GM04504 (cell line): ENCODE data around the gene INPP5A.
"Not testable (repeated sequence)": the region's sequence is repeated elsewhere in the genome, so short reads cannot be mapped to it uniquely, and the experiment has no call there.

Experiments
- DNase-seq: peaks from one replicate; pipeline ENCODE4 v3.0.0-alpha.2; 2012; ENCODE audit warnings: low read depth

INPP5A gene

GRCh38 chr10:132564249-132564605 lies 26.6 kb downstream of the INPP5A start:
- DNase-seq = no peak

DNA sequence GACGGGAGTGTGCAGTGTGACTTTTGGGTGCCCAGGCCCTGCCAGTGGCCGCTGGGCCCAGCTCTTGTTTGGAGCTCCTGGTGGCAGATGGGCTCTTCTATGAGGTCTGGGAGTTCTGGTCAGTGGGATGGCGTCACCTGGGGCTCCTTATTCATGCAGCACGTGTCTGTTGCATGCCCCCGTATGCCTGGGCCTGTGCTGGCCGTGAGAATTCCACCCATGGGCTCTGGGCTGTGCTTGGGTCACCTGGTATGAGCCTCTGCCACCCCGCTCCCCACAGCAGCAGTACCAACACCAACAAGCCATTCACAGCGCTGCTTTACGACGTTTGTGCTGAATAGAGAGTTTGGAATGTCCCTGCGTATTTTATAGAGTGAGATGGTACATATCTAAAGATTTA lies 27.1 kb downstream of the INPP5A start:
- no peak for DNase-seq

- no peak for DNase-seq
These were observed 28.1 kb downstream of the INPP5A start for GRCh38 chr10:132565516-132566209.

- DNase-seq = no peak
These were observed 29.3 kb downstream of the INPP5A start for GRCh38 chr10:132566892-132567291.

DNA sequence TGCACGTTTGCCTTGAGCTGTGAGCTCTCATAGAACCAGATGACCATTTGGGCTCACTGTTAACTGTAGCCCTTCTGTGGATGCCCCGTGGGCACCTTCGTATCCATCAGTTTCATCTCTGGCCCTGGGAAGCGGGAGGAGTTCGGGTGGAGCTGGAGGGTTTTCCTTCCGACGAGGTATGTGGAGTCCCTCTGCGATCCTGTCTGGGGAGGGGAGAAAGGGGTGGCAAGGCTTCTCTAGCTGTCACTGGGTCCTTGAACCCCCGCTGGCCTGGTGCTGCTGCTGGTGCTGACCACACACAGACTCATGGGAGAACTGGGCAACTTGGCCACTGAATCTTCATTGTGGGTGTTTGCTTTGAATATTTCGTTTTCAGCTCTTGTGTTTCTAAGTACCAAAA lies 32.7 kb downstream of the INPP5A start:
- DNase-seq = no peak

- no peak for DNase-seq
These were observed 33.4 kb downstream of the INPP5A start for GRCh38 chr10:132570771-132571649.

DNA sequence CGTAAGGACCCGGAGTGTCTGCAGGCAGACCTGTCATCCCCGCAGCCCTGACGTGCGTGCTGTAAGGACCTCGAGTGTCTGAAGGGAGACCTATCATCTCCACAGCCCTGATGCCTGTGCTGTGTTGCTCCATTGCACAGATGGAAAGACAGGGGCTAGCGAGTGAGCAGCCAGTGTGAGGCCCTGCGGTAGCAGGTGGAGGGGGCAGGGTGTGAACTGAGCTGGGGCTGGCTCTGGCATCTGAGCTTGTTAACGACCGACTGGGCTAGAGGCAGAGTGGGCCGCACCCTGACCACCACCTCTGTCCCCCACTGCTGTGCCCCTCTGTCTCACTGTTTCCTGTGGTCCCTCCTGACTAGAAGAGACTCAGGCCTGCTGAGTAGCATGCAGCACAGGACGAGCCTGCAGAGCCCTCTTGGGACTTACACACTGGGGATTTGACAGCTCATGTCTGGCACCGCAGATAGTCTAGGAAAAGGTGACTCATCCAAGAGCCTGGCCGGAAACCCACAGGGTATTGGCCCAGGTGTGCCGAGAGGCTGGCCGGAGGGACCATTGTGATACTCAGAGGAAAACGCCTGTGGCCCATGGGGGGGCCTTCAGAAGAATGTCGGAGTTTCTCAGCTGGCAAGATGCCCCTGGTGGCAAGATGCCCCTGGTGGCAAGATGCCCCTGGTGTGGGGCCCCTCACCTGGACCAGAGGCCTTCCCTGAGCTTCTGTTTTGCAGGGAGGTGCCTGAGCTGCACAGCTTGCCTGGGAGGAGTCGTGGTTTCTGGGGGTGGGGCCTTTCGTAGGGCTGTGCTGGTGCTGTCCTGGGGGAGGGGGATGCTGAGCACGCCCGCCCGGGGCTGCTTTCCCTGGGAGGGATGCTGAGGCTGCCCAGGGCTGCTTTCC lies 34.3 kb downstream of the INPP5A start:
- peak; percentile 68 for DNase-seq

DNA sequence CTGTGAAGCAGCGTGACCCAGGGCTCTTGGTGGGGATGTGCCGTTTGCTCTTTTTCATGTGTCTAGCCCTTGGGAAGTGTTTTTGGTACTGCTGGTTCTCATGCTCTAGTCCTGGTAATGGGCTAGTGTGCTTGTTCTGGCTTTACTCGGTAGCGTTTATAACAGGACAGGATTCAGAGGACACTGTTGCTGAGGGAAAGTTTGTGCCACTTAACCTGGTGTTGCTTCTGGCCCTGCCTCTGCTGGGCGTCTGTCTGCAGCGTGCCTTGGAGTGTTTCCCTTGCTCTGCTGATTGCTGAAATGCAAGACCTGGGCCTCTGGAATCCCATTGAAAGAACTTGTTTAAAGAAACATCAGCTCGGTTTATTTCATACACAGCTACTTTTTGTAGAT lies 35.0 kb downstream of the INPP5A start:
- no peak for DNase-seq

DNA sequence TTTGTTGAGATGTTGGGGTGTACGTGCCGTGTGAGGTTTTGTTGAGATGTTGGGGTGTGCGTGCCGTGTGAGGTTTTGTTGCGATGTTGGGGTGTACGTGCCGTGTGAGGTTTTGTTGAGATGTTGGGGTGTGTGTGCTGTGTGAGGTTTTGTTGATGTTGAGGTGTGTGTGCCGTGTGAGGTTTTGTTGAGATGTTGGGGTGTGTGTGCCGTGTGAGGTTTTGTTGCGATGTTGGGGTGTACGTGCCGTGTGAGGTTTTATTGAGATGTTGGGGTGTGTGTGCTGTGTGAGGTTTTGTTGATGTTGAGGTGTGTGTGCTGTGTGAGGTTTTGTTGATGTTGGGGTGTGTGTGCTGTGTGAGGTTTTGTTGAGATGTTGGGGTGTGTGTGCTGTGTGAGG lies 35.4 kb downstream of the INPP5A start:
- DNase-seq = not testable (repeated sequence)

GRCh38 chr10:132574288-132574687 lies 36.7 kb downstream of the INPP5A start:
- no peak for DNase-seq

DNA sequence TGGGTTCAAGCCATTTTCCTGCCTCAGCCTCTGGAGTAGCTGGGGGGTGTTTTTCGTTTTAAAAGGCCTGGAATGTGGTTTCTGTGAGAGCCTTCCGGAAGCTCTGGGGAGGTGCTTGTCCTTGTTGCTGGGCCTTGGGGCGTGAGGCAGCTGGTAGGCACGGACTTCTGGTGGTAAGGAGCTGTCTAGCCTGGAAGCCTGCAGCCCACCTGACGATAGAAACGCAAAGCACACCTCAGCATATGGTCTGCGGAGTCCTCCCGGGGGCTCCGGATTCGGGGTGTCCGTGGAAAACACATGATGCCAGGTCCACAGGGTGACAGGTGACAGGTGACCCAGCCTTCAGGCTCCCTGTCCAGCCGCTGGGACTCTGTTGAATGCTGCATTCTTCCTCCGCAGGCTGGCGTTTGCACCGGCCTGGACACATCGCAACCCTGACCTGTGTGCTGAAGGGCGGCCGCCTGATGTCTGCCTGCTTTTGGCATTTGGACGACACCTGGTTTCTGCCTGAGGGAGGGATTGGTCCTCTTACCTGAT lies 37.3 kb downstream of the INPP5A start:
- DNase-seq = no peak

DNA sequence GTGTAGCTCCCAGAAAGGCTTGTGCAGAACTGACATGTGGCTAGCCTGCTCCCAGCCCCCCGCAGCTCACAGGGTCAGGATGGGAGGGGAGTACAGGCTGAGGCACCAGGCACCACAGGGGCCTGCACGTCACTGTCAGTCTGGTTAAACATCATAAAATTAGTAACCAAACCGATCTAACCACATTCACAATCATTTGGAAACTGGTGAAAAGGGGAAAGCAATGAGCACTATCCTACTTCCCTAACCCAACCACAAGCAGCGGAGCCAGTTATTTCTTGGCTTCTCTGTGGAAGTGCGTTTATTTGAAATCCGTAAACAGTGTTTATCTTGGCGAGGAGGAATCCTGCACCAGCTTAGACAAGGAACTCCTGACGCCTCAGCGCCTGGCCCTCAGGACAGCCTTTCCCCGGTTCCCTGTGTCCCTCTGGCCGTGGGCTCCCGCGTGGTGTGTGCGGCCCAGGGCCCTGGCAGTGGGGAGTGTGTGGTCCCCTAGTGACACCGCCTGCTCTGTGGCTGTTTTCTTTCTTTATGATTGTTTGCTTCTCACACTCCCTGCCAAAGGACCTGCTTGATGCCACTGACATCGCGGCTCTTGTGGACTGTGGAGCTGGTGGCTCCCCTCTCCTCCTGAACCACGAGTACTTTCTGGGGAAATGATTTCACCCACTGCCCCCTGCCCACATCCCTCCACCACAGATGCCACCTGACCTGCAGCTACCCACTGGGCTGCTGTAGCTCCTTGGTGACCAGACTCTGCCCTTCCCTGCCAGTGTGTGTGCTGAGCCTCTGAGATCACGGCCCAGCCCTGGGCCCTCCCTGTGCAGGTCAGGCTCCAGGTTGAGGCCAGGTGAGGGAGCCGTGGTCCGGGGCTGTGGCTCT lies 38.0 kb downstream of the INPP5A start:
- DNase-seq = no peak

- no peak for DNase-seq
These were observed 39.2 kb downstream of the INPP5A start for GRCh38 chr10:132576671-132577349.

GRCh38 chr10:132577350-132578003 lies 39.9 kb downstream of the INPP5A start:
- DNase-seq = no peak

DNA sequence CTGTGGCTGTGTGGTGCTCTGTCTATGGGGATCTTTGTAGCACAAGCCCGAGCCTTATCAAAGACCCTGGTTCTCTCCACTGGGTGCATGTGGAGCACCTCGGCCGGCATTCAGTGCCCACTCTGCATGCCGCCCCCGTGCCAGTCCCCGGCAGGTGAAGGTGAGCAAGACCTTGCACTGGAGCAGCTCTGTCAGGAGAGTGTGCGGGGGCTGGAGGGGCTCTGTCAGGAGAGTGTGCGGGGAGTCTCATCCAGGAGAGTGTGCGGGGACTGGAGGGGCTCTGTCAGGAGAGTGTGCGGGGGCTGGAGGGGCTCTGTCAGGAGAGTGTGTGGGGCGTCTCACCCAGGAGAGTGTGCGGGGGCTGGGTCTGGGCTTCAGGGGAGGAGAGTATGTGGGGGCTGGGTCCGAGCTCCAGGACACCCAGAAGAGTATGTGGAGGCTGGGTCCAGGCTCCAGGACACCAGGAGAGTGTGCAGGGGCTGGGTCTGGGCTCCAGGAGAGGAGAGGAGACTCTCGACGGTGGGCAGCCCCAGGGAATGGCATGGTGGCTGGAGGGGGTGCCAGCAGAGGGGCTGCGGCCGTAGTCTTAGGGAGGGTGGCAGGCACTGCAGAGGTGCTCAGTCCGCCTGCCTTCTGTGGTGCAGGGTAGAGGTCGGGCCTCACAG lies 40.8 kb downstream of the INPP5A start:
- no peak for DNase-seq

GRCh38 chr10:132579027-132579859 lies 41.7 kb downstream of the INPP5A start:
- DNase-seq = no peak

DNA sequence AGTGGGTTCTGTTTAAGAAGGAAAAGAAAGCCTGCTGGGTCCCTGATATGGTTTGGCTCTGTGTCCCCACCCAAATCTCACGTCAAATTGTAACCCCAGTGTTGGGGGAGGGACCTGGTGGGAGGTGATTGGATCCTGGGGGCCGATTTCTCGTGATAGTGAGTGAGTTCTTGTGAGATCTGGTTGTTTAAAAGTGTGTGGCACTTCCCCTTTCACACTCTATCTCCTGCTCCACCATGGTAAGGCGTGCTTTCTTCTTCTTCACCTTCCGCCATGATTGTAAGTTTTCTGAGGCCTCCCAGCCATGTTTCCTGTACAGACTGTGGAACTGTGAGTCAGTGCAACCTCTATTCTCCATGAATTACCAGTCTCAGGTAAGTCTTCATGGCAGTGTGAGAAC lies 42.6 kb downstream of the INPP5A start:
- no peak for DNase-seq

DNA sequence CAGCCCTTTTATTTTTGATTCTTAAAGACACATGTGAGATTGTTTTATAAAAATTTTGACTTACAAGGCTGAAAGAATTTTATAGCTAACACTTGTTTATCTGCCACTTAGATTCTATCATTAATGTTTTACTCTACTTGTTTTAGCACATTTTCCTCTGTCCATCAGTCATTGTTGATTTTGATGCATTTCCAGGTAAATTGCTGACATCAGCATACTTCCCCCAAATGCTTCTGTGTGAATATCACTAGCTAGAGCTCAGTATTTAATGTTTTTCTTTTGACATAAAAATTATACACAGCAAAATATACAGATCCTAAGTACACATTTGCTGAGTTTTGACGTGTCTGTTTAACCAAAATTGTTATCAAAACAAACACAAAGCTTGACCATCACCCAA lies 43.0 kb downstream of the INPP5A start:
- DNase-seq = no peak

DNA sequence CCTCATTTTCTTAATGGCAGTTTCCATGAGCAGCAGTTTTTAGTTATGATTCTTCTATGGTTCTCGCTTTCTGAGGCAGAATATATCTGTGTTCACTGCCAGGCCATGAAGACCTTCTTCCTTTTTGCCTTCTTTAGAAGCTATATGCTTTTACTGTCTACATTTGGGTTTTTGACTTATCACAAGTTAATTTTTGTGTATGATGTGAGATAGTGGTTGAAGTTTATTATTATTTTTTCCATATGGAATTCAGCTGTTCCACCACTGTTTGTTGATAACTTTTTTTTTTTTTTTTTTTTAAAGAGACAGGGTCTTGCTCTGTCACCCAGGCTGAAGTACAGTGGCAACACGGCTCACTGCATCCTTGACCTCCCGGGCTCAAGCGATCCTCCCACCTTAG lies 44.5 kb downstream of the INPP5A start:
- no peak for DNase-seq
